Endothelial cell of umbilical vein (primary cell): Measurements from ENCODE around the gene GON4L. TPM values are rescaled to one million over a fixed set of nuclear protein-coding genes. Genes with fewer than 3 reads are reported as not detected.

Experiments used
- BruUV-seq: library from RNA; stranded (reverse); fragments of 400-500 nt; replicated peaks from 2 replicates; lab custom pipeline; 2021; lab: Mats Ljungman, UMichigan
- CTCF ChIA-PET: fragments of 300-600, 350-600 bp; sonication (Branson Sonifier 250); formaldehyde crosslinking; loops from one replicate; lab custom pipeline; 2021; ENCODE audit warnings: antibody characterized with exemption, inconsistent platforms; lab: Charles Lee
- POLR2A ChIA-PET: fragments of 300-600, 350-600 bp; sonication (Branson Sonifier 250); formaldehyde crosslinking; loops from one replicate; lab custom pipeline; 2021; ENCODE audit warnings: antibody characterized with exemption, inconsistent platforms; lab: Charles Lee
- DNase-seq: peaks from one replicate; pipeline ENCODE4 v3.0.0-alpha.2; 2011; ENCODE audit warnings: low read depth, low spot score
- FAIRE-seq: peaks from 2 replicates; lab custom pipeline; 2011; peaks lifted over from hg19 to GRCh38; lab: Jason Lieb, UNC
- H2AFZ ChIP-seq: 2 replicates; pipeline ENCODE4 v1.6.0; 2012; ENCODE audit warnings: low read depth, low read length, control low read depth, inconsistent platforms
- H3K27ac ChIP-seq: 2 replicates; pipeline ENCODE4 v1.5.1; 2011; ENCODE audit warnings: low read depth, mild to moderate bottlenecking, control low read depth, low read length, moderate library complexity; ENCODE audit not compliant: insufficient read depth
- H3K27me3 ChIP-seq, 2 experiments: 2 replicates each; pipeline versions ENCODE4 v1.6.0 to v1.6.1; 2011; ENCODE audit warnings: low read length in 2 of 2, mixed read lengths in 1 of 2; ENCODE audit not compliant: control insufficient read depth in 2 of 2, insufficient read depth in 2 of 2
- H3K36me3 ChIP-seq, 2 experiments: 2 replicates in 1 of 2; 3 replicates in 1 of 2; pipeline ENCODE4 v1.5.1; 2011; ENCODE audit warnings: low read length in 2 of 2, mild to moderate bottlenecking in 1 of 2, moderate library complexity in 1 of 2; ENCODE audit not compliant: control insufficient read depth in 2 of 2, insufficient read depth in 2 of 2; ENCODE audit errors: extremely low read depth in 1 of 2
- H3K4me1 ChIP-seq: 3 replicates; pipeline ENCODE4 v1.5.1; 2011; ENCODE audit warnings: mild to moderate bottlenecking, low read length; ENCODE audit not compliant: control insufficient read depth, insufficient read depth; ENCODE audit errors: extremely low read depth
- H3K4me2 ChIP-seq: 2 replicates; pipeline ENCODE4 v1.6.1; 2011; ENCODE audit warnings: low read length, control low read depth, mixed read lengths; ENCODE audit not compliant: insufficient read depth
- H3K4me3 ChIP-seq, 3 experiments: fragments of 200-600 bp in 1 of 3; sonication (generic), shearing (Covaris generic) in 1 of 3; replicated peaks in 1 of 3; 2 replicates each; pipeline ENCODE4 v1.5.1; 2011 to 2016; ENCODE audit warnings: control low read depth in 3 of 3, low read length in 3 of 3, mild to moderate bottlenecking in 2 of 3, inconsistent platforms in 1 of 3, low read depth in 1 of 3, moderate library complexity in 1 of 3; ENCODE audit not compliant: insufficient read depth in 1 of 3
- H3K79me2 ChIP-seq: 2 replicates; pipeline ENCODE4 v1.6.0; 2012; ENCODE audit warnings: low read length, inconsistent platforms; ENCODE audit not compliant: control insufficient read depth, insufficient read depth
- H3K9ac ChIP-seq: replicated peaks from 2 replicates; pipeline ENCODE3; 2011; ENCODE audit warnings: low read length, control low read depth; ENCODE audit not compliant: insufficient read depth; ENCODE audit errors: extremely low read depth
- H3K9me1 ChIP-seq: replicated peaks from 3 replicates; pipeline ENCODE4 v1.6.0; 2011; ENCODE audit warnings: mild to moderate bottlenecking, low read length; ENCODE audit not compliant: control insufficient read depth, insufficient read depth; ENCODE audit errors: extremely low read depth
- H3K9me3 ChIP-seq: replicated peaks from 2 replicates; pipeline ENCODE4 v1.5.1; 2012; ENCODE audit warnings: low read length, inconsistent platforms; ENCODE audit not compliant: control insufficient read depth, insufficient read depth
- H4K20me1 ChIP-seq: replicated peaks from 2 replicates; pipeline ENCODE3; 2011; ENCODE audit warnings: mild to moderate bottlenecking, low read length; ENCODE audit not compliant: control insufficient read depth, insufficient read depth; ENCODE audit errors: extremely low read depth
- CTCF ChIP-seq, 2 donors: IDR thresholded peaks; 1 replicate in 1 of 2; 2 replicates in 1 of 2; pipeline ENCODE4 v1.5.1; 2011; ENCODE audit warnings: low read length in 2 of 2, mild to moderate bottlenecking in 2 of 2, moderate library complexity in 2 of 2, control low read depth in 1 of 2, inconsistent platforms in 1 of 2, low read depth in 1 of 2; ENCODE audit not compliant: insufficient read depth in 1 of 2; ENCODE audit errors: extremely low read depth in 1 of 2
- EZH2 ChIP-seq: IDR thresholded peaks from 2 replicates; pipeline ENCODE4 v1.6.1; 2012; ENCODE audit warnings: borderline replicate concordance, low read depth, mild to moderate bottlenecking, moderate library complexity, low read length, inconsistent platforms; ENCODE audit not compliant: severe bottlenecking
- FOS ChIP-seq: IDR thresholded peaks from 2 replicates; pipeline ENCODE4 v1.6.1; 2011; ENCODE audit warnings: mild to moderate bottlenecking, low read length, moderate library complexity, borderline replicate concordance; ENCODE audit not compliant: insufficient read depth
- GATA2 ChIP-seq: IDR thresholded peaks from 2 replicates; pipeline ENCODE4 v1.7.0; 2011; ENCODE audit warnings: low read depth, mild to moderate bottlenecking, moderate library complexity, mixed read lengths, low read length; ENCODE audit not compliant: insufficient read length, insufficient read depth
- JUN ChIP-seq: IDR thresholded peaks from 2 replicates; pipeline ENCODE4 v1.6.1; 2011; ENCODE audit warnings: borderline replicate concordance, low read depth; ENCODE audit not compliant: insufficient read length, insufficient read depth
- MAX ChIP-seq: IDR thresholded peaks from 2 replicates; pipeline ENCODE4 v1.6.1; 2011; ENCODE audit not compliant: insufficient read depth, insufficient read length
- MYC ChIP-seq: IDR thresholded peaks from one replicate; pipeline ENCODE4 v1.6.1; 2011; ENCODE audit warnings: mild to moderate bottlenecking, low read depth, low read length
- POLR2A ChIP-seq: IDR thresholded peaks from 2 replicates; pipeline ENCODE4 v1.6.1; 2012; ENCODE audit warnings: low read depth, mild to moderate bottlenecking, control low read depth, low read length
- POLR2AphosphoS5 ChIP-seq: IDR thresholded peaks from 2 replicates; pipeline ENCODE4 v1.6.1; 2012; ENCODE audit warnings: low read depth, mild to moderate bottlenecking, control low read depth, low read length, moderate library complexity; ENCODE audit not compliant: insufficient read depth
- dilution Hi-C: fragments of 300-500 bp; cut with MboI; formaldehyde crosslinking; loops from one replicate; pipeline ENCODE4 v1.15.0; 2019; ENCODE audit warnings: low sequenced_read_pairs; ENCODE audit not compliant: extremely low pct_ligation_motif_present
- intact Hi-C: fragments of 100-400 bp; cut with micrococcal nuclease; formaldehyde crosslinking; loops from one replicate; pipeline ENCODE4 v1.10.0; 2022
- polyA plus RNA-seq, 4 experiments: library from polyadenylated mRNA; depleted of rRNA in 3 of 4; stranded (reverse) in 3 of 4; unstranded in 1 of 4; fragments of >200 nt; gene quantifications; 2 replicates each; pipeline versions ENCODE4 v1.2.1 to v1.2.3, GENCODE V29; 2011 to 2012; ENCODE audit warnings: missing spikeins in 1 of 4
- total RNA-seq: library from RNA; stranded (reverse); gene quantifications from 2 replicates; pipeline ENCODE4 v1.2.3, GENCODE V29; 2021

The GON4L gene
- total and polyA plus RNA-seq, 2 donors (not counting 3 experiments of a cell fraction or from before 2014, with no cell fraction given): 30.5 to 58.7 TPM

- Histone ChIP-seq H4K20me1 (no peaks in the 10 kb centered on the region), H3K9me3 (no peaks in the 10 kb centered on the region), H3K4me2 (no peak overlapping the region), H3K9me1 (no peaks in the 10 kb centered on the region), H3K27ac (no peak overlapping the region), H3K79me2 (no peaks in the 10 kb centered on the region), H3K9ac (no peak overlapping the region), H3K36me3 (peaks cover 15 to 19% of the 10 kb centered on the region in 2 experiments), H3K4me3 (no peak overlapping the region), H2AFZ (no peak overlapping the region), H3K27me3 (no peaks in the 10 kb centered on the region), H3K4me1 (no peaks in the 10 kb centered on the region)
- dilution Hi-C loops (no loop called here), intact Hi-C loops (no loop called here)
- BruUV-seq: no TSS peak
- TF ChIP-seq POLR2A: no peak
- no peak for TF ChIP-seq MYC
- TF ChIP-seq FOS: no peak
- no peak for TF ChIP-seq GATA2
- TF ChIP-seq EZH2: no peak
- TF ChIP-seq JUN: no peak
- TF ChIP-seq MAX: no peak
- no peak for TF ChIP-seq CTCF (IDR thresholded peaks at IDR 0.05; ENCODE audit: extremely low read depth in 1 of 2, insufficient read depth in 1 of 2, low read depth in 1 of 2, low read length in 2 of 2)
- TF ChIP-seq POLR2AphosphoS5: no peak
- FAIRE-seq: no peak
- CTCF ChIA-PET: interaction anchor here (1.0 to 1.3 kb wide), 3 partner anchors 12 to 250 kb away, joined by 3 to 5 read pairs (median 3); no protein-coding TSS in a partner anchor
- POLR2A ChIA-PET: interaction anchor here (0.7 kb wide), 1 partner anchor 23 kb away, joined by 10 read pairs; no protein-coding TSS in a partner anchor
- no peak for DNase-seq
Observed at GRCh38 chr1:155816351-155816750, 40.7 kb downstream of the GON4L start.
